Measurements from ENCODE around the gene GSTM3. TPM values are rescaled to one million over a fixed set of nuclear protein-coding genes. Genes with fewer than 3 reads are reported as not detected.
A peak's percentile ranks its signal among the peaks of the same experiment; 100 is the strongest.

GSTM3 gene
- total and polyA plus RNA-seq, 2 of the 13 experiments (the other 11 are each of a cell fraction or from before 2014, with no cell fraction given): 127 to 142 TPM

- TF ChIP-seq ZNF362 (CRISPR knock-in tag; IDR thresholded peaks at IDR 0.05; ENCODE audit: borderline replicate concordance) (0 out of 2 replicates have a peak, but pooled peaks have one; percentile 32), RXRB (CRISPR knock-in tag; IDR thresholded peaks at IDR 0.05; ENCODE audit: borderline replicate concordance) (no peak), ZFP90 (CRISPR knock-in tag; IDR thresholded peaks at IDR 0.05; ENCODE audit: borderline replicate concordance) (no peak), POGZ (CRISPR knock-in tag; IDR thresholded peaks at IDR 0.05) (no peak), CCAR2 (optimal IDR thresholded peaks at IDR 0.05; ENCODE audit: low read depth, low read length) (no peak), TEAD2 (CRISPR knock-in tag; IDR thresholded peaks at IDR 0.05) (no peak), ZSCAN20 (CRISPR knock-in tag; IDR thresholded peaks at IDR 0.05; ENCODE audit: borderline replicate concordance) (no peak), HOXA7 (CRISPR knock-in tag; IDR thresholded peaks at IDR 0.05) (no peak), GATAD2A (CRISPR knock-in tag; IDR thresholded peaks at IDR 0.05) (peak; percentile 14; the same call in 1 of the 2 replicates), THAP11 (CRISPR knock-in tag; IDR thresholded peaks at IDR 0.05) (no peak), LCORL (IDR thresholded peaks at IDR 0.05) (no peak), LCORL (CRISPR knock-in tag; IDR thresholded peaks at IDR 0.05) (peak; percentile 67; the same call in 1 of the 2 replicates), ZNF709 (CRISPR knock-in tag; IDR thresholded peaks at IDR 0.05) (peak; percentile 78; the same call in 1 of the 2 replicates), BATF2 (CRISPR knock-in tag; IDR thresholded peaks at IDR 0.05) (no peak), YEATS4 (CRISPR knock-in tag; IDR thresholded peaks at IDR 0.05; ENCODE audit: borderline replicate concordance) (no peak), TEAD3 (CRISPR knock-in tag; optimal IDR thresholded peaks at IDR 0.05; ENCODE audit: borderline replicate concordance) (no peak), LBX2 (CRISPR knock-in tag; IDR thresholded peaks at IDR 0.05; ENCODE audit: borderline replicate concordance) (0 out of 2 replicates have a peak, but pooled peaks have one; percentile 25), ZSCAN9 (CRISPR knock-in tag; IDR thresholded peaks at IDR 0.05; ENCODE audit: borderline replicate concordance) (no peak), ZNF142 (CRISPR knock-in tag; IDR thresholded peaks at IDR 0.05) (no peak)
- TF ChIP-seq, protein P1, sequence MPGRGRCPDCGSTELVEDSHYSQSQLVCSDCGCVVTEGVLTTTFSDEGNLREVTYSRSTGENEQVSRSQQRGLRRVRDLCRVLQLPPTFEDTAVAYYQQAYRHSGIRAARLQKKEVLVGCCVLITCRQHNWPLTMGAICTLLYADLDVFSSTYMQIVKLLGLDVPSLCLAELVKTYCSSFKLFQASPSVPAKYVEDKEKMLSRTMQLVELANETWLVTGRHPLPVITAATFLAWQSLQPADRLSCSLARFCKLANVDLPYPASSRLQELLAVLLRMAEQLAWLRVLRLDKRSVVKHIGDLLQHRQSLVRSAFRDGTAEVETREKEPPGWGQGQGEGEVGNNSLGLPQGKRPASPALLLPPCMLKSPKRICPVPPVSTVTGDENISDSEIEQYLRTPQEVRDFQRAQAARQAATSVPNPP (CRISPR knock-in tag; IDR thresholded peaks at IDR 0.05): no peak
Observed at GRCh38 chr1:109739738-109740614, 862 bp downstream of the GSTM3 start (continued).

Data from HepG2 (cell line).